Sigmoid colon (tissue), 4 donors: ENCODE results near the gene ADAM19.
A peak's percentile ranks its signal among the peaks of the same experiment; 100 is the strongest.

ENCODE experiments used
- CTCF ChIP-seq, 4 experiments: fragments of 450-650 bp in 3 of 4; fragments of 200-600 bp in 1 of 4; IDR thresholded peaks; one replicate each; pipeline ENCODE4 v1.5.1; 2016 to 2019; ENCODE audit warnings: antibody characterized with exemption in 4 of 4, mild to moderate bottlenecking in 3 of 4, moderate library complexity in 2 of 4
- EP300 ChIP-seq, 4 donors: sonication (generic); formaldehyde crosslinking; IDR thresholded peaks; one replicate each; pipeline ENCODE4 v1.6.1; 2017; ENCODE audit warnings: antibody characterized with exemption in 4 of 4
- POLR2A ChIP-seq, 2 donors: fragments of 450-650 bp; IDR thresholded peaks; one replicate each; pipeline ENCODE4 v1.6.1; 2016; ENCODE audit warnings: antibody characterized with exemption in 2 of 2, mild to moderate bottlenecking in 2 of 2, moderate library complexity in 2 of 2
- POLR2AphosphoS5 ChIP-seq, 4 donors: sonication (generic); formaldehyde crosslinking; IDR thresholded peaks; one replicate each; pipeline ENCODE4 v1.6.1; 2017; ENCODE audit warnings: antibody characterized with exemption in 4 of 4

DNA sequence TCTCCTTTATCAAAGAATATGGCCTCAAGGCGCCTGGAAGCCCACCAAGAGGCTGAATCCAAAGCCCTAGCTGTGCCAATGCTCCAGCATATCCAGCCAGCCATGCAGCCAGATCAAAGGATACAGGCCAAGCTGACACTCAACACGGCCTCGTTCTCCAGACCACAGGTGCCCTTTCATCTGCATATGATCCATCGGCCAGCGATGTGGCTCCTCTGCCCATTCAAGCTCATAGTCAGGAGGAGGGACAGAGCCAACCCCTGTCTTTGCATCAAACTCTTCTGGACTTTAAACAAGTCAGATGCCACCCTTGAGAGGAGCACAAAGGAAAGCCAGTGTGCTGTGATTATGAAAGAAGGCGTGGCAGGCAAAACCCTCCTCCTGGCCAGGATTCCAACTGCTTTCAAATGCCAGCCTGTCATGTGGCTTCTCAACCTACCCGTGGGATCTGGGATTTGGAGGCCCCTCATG, 42.5 kb downstream of the ADAM19 start:
- TF ChIP-seq CTCF (IDR thresholded peaks at IDR 0.05) (no peak), POLR2A (IDR thresholded peaks at IDR 0.05) (no peak), POLR2AphosphoS5 (IDR thresholded peaks at IDR 0.05) (peak in 1 of 4 donors; percentile 6), EP300 (IDR thresholded peaks at IDR 0.05) (no peak)
